Measurements from ENCODE around the gene NMBR. TPM values are rescaled to one million over a fixed set of nuclear protein-coding genes. Genes with fewer than 3 reads are reported as not detected.
"Not testable (repeated sequence)": the region's sequence is repeated elsewhere in the genome, so short reads cannot be mapped to it uniquely, and the experiment has no call there.

Gene NMBR
- polyA plus RNA-seq, 4 donors, result 0.21 to 0.44 (median 0.30) TPM

- no peak for DNase-seq (ENCODE audit: low read depth in 4 of 4, low spot score in 3 of 4)
These were observed 74.9 kb downstream of the NMBR start for GRCh38 chr6:142071981-142072380.

GRCh38 chr6:142068416-142068815 lies 78.5 kb downstream of the NMBR start:
- no peak for DNase-seq (ENCODE audit: low read depth in 4 of 4, low spot score in 3 of 4)

- not testable (repeated sequence) for DNase-seq (ENCODE audit: low read depth in 4 of 4, low spot score in 3 of 4)
These were observed 84.1 kb downstream of the NMBR start for GRCh38 chr6:142062861-142063260.

GRCh38 chr6:142058551-142059290 lies 88.2 kb downstream of the NMBR start:
- no peak for DNase-seq (ENCODE audit: low read depth in 4 of 4, low spot score in 3 of 4)

- no peak for DNase-seq (ENCODE audit: low read depth in 4 of 4, low spot score in 3 of 4)
These were observed 91.7 kb downstream of the NMBR start for GRCh38 chr6:142055219-142055618.

- no peak for DNase-seq (ENCODE audit: low read depth in 4 of 4, low spot score in 3 of 4)
These were observed 95.5 kb downstream of the NMBR start for GRCh38 chr6:142051404-142051803.

- DNase-seq (ENCODE audit: low read depth in 4 of 4, low spot score in 3 of 4), result no peak
These were observed 98.3 kb downstream of the NMBR start for GRCh38 chr6:142048593-142048980.

- no peak for DNase-seq (ENCODE audit: low read depth in 4 of 4, low spot score in 3 of 4)
These were observed 98.9 kb downstream of the NMBR start for GRCh38 chr6:142047934-142048592.

GRCh38 chr6:142045380-142046278 lies 101.3 kb downstream of the NMBR start:
- DNase-seq (ENCODE audit: low read depth in 4 of 4, low spot score in 3 of 4), result no peak

GRCh38 chr6:142035890-142036289 lies 111.0 kb downstream of the NMBR start:
- DNase-seq (ENCODE audit: low read depth in 4 of 4, low spot score in 3 of 4), result no peak

GRCh38 chr6:142031035-142031434 lies 115.9 kb downstream of the NMBR start:
- DNase-seq (ENCODE audit: low read depth in 4 of 4, low spot score in 3 of 4), result no peak

GRCh38 chr6:142030115-142030619 lies 116.8 kb downstream of the NMBR start:
- no peak for DNase-seq (ENCODE audit: low read depth in 4 of 4, low spot score in 3 of 4)

GRCh38 chr6:142028527-142028926 lies 118.4 kb downstream of the NMBR start:
- no peak for DNase-seq (ENCODE audit: low read depth in 4 of 4, low spot score in 3 of 4)

GRCh38 chr6:142027804-142028203 lies 119.1 kb downstream of the NMBR start:
- DNase-seq (ENCODE audit: low read depth in 4 of 4, low spot score in 3 of 4), result not testable (repeated sequence)

- DNase-seq (ENCODE audit: low read depth in 4 of 4, low spot score in 3 of 4), result no peak
These were observed 119.8 kb downstream of the NMBR start for GRCh38 chr6:142027074-142027473.

- DNase-seq (ENCODE audit: low read depth in 4 of 4, low spot score in 3 of 4), result no peak
These were observed 120.5 kb downstream of the NMBR start for GRCh38 chr6:142026471-142026870.

Other genes with a start within 250 kb of the NMBR start
- gene GJE1, start 14.2 kb downstream of the NMBR start, polyA plus RNA-seq (ENCODE audit: insufficient read length in 4 of 4), result not detected
- gene VTA1, start 141 bp upstream of the NMBR start, polyA plus RNA-seq (ENCODE audit: insufficient read length in 4 of 4), result 10 to 100 TPM; 74.6 to 90.1 (median 84.2) TPM
- gene ADGRG6, start 154.9 kb upstream of the NMBR start, polyA plus RNA-seq (ENCODE audit: insufficient read length in 4 of 4), result 10 to 100 TPM; 31.5 to 38.3 (median 32.4) TPM

Measured in right renal pelvis (tissue), 4 donors.